ENCODE data around the gene FN3KRP. TPM values are rescaled to one million over a fixed set of nuclear protein-coding genes. Genes with fewer than 3 reads are reported as not detected.
A peak's percentile ranks its signal among the peaks of the same experiment; 100 is the strongest.

The FN3KRP gene
- total RNA-seq, 2 donors from 2014 or later: 45.9 to 51.2 TPM

DNA sequence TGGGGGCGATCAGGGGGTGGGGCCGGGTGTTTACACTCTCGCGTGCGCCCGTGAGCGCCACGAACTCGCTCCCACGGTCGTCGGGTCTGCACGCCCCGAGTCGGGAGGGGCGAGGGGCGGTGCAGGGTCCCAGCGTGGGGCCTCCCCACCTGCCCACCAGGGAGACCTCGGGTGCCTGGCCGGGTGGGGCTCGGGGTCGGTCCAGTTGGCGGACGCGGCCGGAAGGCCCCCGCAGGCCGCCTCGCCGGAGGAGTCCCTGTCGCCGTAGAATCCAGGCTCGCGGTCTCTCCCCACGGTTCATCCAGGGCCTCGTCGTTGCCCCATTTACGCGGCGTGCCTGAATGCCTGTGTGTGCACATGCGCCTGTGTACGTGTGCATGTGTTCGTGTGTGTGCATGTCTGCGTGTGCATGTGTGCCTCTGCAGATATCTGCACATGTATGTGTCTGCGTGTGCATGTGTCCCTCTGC lies 17.5 kb upstream of the FN3KRP start:
- no peak for ATAC-seq
- Mint-ChIP-seq H3K27ac (no peak overlapping the region), H3K9me3 (peaks cover 6 to 9% of the 10 kb centered on the region in 2 donors), H3K36me3 (peaks cover 8 to 13% of the 10 kb centered on the region in 2 donors)
- DNase-seq (ENCODE audit: low spot score in 2 of 2): no peak

DNA sequence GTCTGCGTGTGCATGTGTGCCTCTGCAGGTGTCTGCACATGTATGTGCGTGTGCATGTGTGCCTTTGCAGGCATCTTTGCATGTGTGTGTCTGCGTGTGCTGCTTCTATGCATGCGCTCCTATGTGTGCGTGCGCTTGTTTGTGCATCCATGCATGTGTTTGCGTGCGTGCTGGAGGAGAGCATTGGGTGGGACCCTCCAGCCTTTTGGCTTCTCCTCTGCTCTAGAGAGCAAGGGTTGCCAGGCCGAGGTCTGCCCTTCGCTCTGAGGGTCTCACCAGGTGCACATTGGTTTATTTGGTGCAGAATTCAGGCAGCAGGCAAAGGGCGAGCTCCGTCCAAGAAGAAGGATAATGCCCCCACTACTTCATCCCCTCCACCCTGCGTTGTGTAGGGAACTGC lies 17.0 kb upstream of the FN3KRP start:
- no peak overlapping the region for H3K27ac Mint-ChIP-seq
- peaks cover 3 to 8% of the 10 kb centered on the region in 2 donors for H3K36me3 Mint-ChIP-seq
- H3K9me3 Mint-ChIP-seq: peaks cover 2 to 5% of the 10 kb centered on the region in 2 donors
- DNase-seq (ENCODE audit: low spot score in 2 of 2) (no peak), ATAC-seq (no peak)

DNA sequence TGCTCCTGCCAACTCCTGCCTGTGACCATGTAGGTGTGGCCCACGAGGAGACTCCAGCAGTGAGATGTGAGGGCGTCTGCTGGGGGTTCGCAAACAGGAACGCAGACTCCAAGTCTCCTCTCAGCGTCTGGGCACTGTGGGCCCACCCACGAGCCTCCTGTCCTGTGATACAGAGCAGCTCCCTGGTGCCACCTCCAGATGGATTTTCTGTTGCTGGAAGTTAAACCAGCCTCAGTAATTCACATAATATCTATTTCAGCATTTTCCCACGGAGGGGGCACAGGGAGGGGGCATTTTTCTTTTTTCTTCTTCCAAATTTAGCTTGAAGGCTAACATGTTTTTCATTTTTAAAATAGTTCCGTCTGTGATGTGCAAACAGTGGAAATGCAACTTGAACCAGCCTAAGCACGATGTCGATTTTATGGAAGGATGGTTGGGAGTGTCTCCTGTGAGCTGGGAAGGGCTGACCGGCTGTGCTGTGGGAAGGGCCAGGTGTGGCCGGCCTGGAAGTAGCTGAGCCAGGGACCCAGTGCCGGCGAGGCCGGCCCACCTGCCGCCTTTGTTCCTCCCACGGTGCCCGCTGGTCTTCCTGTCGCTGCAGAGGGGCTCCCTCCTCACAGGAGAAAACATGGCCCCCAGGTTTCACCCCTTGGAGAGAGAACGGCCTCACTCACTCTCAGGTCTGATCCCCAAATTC lies 14.1 kb upstream of the FN3KRP start:
- H3K9me3 Mint-ChIP-seq: no peaks in the 10 kb centered on the region
- no peaks in the 10 kb centered on the region for H3K36me3 Mint-ChIP-seq
- DNase-seq (ENCODE audit: low spot score in 2 of 2) (no peak), ATAC-seq (no peak)
- H3K27ac Mint-ChIP-seq: no peak overlapping the region

DNA sequence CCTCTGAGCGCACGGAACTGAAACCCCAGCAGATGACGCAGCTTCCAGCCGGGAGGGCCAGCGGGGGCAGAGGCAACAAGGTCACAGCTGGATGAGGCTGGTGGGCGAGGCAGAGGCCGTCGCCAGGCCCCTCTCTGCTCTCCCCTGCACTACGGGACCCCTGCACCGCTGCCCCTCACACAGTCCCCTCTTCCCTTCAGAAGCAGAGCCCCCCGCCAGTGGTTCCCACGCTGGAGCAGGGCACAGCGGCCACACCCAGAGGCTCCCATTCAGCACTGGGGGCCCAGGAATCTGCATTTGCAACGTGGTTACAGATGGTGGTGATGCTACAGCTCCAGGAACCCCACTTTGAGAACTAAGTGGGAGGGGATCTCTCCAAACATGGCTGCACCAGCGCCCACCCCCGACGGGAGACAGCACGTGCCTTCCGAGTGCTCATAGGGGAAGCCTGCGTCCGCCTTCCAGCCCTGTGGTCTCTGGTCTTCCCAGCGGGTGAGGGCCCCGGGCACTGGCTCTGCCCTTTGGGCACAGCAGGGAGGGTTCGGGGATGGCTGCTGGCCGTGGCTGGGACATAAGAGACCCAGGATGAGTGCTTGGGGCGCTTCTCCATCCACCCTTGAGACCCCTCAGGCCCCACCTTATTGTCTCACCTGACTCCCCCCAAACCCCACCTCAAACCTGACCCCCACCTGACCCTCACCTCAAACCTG lies 13.3 kb upstream of the FN3KRP start:
- DNase-seq (ENCODE audit: low spot score in 2 of 2) (no peak), ATAC-seq (no peak)
- no peak overlapping the region for H3K27ac Mint-ChIP-seq
- no peaks in the 10 kb centered on the region for H3K9me3 Mint-ChIP-seq
- no peaks in the 10 kb centered on the region for H3K36me3 Mint-ChIP-seq

DNA sequence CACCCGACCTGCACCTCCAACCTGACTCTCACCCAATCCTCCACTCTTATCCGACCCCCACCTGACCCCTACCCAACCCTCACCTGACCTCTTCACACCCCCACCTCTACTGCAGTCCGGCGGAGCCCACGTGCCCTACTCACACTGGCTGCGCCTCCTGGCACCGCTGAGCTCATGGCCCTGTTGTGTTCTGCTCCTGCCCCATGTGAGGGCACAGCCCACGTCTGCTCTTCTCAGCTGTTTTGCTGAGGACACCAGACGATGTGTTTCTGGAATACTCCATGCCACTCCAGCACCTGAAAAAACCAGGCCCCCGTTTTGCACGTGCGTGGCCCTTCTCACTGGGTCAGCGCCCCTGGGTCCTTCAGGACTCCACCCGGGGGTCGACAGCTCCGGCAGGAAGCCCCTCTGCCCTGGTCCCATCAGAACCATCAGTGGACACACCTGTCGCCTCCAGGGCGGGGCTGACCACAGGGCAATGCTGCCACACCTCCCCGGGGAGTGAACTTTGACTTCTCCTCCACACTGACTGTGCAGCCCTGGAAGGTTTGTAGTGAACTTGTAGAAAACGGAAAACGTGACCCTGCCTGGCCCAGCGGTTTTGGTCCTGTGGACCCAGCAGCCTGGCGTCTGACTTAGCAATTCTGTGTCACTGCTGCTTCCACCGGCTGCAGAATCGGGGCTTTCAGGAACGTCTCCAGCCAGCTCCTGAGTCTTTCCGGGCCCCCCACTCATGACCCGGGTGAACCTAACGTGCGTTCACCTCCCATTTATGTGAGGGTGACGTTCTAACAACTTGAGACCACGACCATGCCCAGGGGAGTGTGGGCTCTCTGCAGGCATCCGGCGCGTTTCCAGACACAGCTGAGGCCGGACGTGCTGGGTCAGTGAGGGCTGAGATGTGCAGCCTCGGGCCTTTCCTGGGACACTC lies 12.3 kb upstream of the FN3KRP start:
- Mint-ChIP-seq H3K27ac (no peak overlapping the region), H3K36me3 (no peaks in the 10 kb centered on the region), H3K9me3 (no peaks in the 10 kb centered on the region)
- DNase-seq (ENCODE audit: low spot score in 2 of 2) (no peak), ATAC-seq (no peak)

DNA sequence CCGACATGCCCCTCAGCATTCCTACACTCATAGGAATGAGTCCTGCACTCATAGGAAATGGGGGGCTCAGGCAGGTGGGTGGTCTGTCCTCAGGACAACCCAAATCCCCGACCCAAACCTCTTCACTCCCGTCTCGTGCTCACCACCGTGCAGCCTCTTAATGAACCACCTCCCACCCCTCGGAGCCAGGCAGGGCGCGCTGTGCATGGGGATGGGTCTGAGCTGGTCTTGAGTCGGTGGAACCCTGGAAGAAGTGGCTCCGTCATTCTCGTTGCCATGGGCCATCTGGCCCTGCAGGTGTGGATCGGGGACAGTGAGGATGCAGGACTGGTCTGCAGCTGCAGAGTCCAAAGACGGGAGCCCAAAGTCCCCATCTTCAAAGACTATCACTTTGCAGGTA lies 11.6 kb upstream of the FN3KRP start:
- H3K27ac Mint-ChIP-seq: no peak overlapping the region
- H3K36me3 Mint-ChIP-seq: no peaks in the 10 kb centered on the region
- DNase-seq (ENCODE audit: low spot score in 2 of 2) (no peak), ATAC-seq (no peak)
- no peaks in the 10 kb centered on the region for H3K9me3 Mint-ChIP-seq

DNA sequence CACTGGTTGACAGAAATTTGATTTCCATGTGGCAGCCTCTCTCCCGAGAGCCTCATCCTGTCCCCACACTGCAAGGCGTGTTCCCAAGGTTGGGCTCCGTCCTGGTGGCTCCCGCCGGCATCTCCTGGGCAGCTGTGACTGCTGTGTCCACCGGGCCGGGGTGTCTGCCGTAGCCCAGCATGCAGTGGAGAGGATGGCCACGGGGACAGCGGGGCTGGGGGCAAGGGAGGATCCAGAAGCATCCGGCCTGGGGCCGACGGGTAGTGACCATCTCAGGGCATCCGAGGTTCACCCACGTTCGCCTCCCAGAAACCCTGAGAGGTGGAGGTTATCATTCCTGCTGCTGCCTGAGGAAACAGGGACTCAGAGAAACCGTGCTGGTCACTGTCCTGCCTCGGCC lies 10.8 kb upstream of the FN3KRP start:
- ATAC-seq: no peak
- H3K36me3 Mint-ChIP-seq: no peaks in the 10 kb centered on the region

GRCh38 chr17:82709024-82709675 lies 7.4 kb upstream of the FN3KRP start:
- ATAC-seq: no peak
- Mint-ChIP-seq H3K36me3 (no peaks in the 10 kb centered on the region), H3K27ac (no peak overlapping the region), H3K9me3 (no peaks in the 10 kb centered on the region)
- no peak for DNase-seq (ENCODE audit: low spot score in 2 of 2)

More for the DNA sequence above, 10.8 kb upstream of the FN3KRP start:
- Mint-ChIP-seq H3K27ac (no peak overlapping the region), H3K9me3 (no peaks in the 10 kb centered on the region)
- no peak for DNase-seq (ENCODE audit: low spot score in 2 of 2)

DNA sequence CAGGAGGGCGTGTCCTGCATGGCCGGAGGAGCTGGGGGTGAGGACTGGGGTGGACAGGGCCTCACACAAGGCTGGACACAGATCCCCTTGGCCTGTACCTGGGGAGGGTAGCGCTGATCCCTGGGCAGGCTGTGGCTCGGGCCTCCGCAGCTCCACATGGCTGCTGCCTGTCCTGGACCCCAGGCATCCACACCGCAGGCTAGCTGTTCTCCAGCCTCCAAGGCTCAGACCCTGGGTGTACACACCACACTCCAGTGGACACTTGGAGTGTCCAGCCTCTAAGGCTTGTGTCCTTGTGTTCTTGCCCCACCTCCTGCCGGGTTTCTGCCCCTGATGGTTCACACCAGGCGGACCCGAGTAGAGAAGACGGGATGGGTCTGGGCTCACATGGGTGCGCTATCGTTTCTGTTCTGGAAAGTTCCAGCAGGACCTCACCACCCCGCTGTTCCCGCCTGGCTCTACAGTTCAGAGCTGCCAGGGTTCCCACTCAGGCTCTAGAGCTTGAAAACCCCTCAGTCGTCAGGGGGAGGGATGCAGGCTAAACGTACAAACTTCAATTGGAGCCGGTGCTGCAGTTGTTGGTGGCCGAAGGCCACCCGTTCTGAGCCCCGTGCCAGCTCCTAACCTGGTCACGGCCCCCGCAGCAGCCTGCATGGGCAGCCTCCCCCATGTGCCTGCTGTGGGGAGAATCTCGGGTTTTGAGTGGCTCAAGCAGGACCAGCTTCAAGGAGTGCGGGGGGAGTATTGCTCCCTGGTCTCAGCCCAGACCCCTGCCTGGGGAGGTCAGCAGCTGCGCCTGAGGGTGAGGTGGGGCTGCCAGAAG lies 6.6 kb upstream of the FN3KRP start:
- DNase-seq (ENCODE audit: low spot score in 2 of 2) (no peak), ATAC-seq (no peak)
- Mint-ChIP-seq H3K9me3 (no peaks in the 10 kb centered on the region), H3K27ac (no peak overlapping the region), H3K36me3 (no peaks in the 10 kb centered on the region)

DNA sequence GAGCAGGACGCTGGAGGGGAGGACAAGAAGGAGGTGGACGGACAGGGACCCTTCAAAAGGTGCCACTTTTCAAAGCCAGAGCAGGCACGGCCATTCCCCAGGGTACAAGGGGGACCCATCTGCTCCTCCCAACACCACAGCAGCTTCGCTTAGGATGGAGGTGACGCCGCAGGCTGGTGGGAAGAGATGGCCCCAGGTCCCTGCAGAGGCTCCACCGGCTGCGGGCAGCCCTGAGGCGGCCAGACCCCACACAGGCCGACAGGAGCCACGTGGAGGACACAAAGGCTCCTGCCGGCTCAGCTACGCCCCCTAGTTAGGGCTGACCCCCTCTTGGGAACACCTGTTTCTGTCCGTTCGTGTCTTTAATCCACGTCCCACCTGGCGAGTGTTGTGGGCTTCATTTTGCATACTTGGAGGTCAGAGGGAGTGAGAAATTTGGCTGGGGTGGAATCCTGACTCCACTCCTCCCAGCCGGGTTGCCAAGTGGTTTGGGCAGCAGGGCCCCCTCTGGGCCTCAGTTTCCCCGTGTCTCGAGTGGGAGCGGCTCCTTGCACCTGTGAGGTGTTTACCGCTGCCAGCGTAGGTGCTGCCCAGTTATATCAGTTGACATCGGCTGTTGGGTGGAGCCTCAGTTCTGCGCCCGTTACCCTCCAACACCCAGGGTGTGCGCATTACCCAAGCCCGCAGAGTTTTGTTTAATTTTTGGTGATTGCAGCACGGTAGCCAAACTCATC lies 5.8 kb upstream of the FN3KRP start:
- no peak for DNase-seq (ENCODE audit: low spot score in 2 of 2)
- Mint-ChIP-seq H3K9me3 (no peaks in the 10 kb centered on the region), H3K36me3 (no peaks in the 10 kb centered on the region), H3K27ac (no peak overlapping the region)
- no peak for ATAC-seq

DNA sequence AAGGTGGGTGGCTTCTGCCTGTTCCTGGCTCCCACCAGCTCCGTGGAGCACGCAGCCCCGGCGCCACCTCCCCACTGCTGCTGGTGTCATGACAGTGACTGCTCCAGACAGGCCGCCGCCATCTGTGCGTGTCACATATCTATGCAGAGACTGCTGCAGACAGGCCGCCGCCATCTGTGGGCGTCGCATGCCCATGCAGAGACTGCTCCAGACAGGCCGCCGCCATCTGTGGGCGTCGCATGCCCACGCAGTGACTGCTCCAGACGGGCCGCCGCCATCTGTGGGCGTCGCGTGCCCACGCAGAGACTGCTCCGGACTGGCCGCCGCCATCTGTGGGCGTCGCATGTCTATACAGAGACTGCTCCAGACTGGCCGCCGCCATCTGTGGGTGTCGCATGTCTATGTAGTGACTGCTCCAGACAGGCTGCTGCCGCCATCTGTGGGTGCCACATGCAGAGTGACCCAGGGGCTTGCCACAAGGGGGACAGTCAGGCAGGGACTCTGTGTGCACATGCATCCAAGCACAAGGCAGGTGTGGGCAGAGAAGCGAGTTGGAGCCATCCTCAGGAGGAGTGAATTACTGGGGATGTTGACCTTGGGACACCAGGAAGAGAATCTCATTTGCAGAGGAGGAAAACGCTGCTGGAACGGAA lies 3.3 kb upstream of the FN3KRP start:
- no peak for ATAC-seq

DNA sequence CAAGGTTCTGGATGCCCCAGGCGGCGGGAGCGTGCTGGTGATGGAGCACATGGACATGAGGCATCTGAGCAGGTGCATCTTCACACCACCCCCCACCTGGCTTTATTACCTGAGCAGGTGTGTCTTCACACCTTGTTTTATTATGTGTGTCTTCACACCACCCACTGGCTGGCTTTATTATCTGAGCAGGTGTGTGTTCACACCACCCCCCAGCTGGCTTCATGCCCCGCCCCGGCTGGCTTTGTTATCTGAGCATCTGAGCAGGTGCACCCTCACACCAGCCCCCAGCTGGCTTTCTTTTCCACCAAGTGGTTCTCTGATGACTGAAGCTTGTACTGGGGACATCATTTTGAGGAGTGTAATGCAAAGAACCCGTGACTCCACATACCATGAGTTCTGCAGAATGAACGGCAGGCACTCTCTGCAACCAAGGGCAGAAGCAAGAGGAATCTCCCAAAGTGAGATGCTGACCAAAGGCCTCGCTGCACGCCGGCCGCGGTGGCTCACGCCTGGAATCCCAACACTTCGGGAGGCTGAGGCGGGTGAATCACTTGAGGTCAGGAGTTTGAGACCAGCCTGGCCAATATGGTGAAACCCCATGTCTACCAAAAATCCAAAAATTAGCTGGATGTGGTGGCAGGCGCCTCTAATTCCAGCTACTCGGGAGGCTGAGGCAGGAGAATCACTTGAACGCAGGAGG lies 2.6 kb downstream of the FN3KRP start:
- Mint-ChIP-seq H3K9me3 (no peaks in the 10 kb centered on the region), H3K36me3 (peaks cover 19 to 30% of the 10 kb centered on the region in 2 donors), H3K27ac (no peak overlapping the region)
- no peak for DNase-seq (ENCODE audit: low spot score in 2 of 2)
- ATAC-seq: no peak

More for the DNA sequence above, 3.3 kb upstream of the FN3KRP start:
- Mint-ChIP-seq H3K36me3 (peaks cover 6 to 17% of the 10 kb centered on the region in 2 donors), H3K9me3 (no peaks in the 10 kb centered on the region), H3K27ac (no peak overlapping the region)
- DNase-seq (ENCODE audit: low spot score in 2 of 2): no peak

DNA sequence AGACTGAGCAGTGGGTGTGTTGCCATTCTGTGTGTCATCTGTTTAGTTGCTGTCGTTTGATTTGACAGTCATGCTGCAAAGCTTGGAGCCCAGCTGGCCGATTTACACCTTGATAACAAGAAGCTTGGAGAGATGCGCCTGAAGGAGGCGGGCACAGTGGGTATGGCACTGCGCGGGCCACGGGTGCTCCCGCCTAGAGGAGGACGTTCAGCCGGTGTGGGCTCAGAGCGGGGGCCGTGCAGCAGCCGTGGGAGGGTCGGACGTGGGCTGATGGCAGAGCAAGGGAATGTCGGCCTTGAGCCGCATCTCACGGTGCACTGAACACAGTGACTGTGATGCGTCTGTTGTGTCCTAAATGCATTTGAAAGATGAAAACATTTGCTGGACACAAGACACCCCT lies 3.7 kb downstream of the FN3KRP start:
- Mint-ChIP-seq H3K36me3 (peaks cover 19 to 30% of the 10 kb centered on the region in 2 donors), H3K27ac (no peak overlapping the region), H3K9me3 (no peaks in the 10 kb centered on the region)
- no peak for DNase-seq (ENCODE audit: low spot score in 2 of 2)
- ATAC-seq: no peak

DNA sequence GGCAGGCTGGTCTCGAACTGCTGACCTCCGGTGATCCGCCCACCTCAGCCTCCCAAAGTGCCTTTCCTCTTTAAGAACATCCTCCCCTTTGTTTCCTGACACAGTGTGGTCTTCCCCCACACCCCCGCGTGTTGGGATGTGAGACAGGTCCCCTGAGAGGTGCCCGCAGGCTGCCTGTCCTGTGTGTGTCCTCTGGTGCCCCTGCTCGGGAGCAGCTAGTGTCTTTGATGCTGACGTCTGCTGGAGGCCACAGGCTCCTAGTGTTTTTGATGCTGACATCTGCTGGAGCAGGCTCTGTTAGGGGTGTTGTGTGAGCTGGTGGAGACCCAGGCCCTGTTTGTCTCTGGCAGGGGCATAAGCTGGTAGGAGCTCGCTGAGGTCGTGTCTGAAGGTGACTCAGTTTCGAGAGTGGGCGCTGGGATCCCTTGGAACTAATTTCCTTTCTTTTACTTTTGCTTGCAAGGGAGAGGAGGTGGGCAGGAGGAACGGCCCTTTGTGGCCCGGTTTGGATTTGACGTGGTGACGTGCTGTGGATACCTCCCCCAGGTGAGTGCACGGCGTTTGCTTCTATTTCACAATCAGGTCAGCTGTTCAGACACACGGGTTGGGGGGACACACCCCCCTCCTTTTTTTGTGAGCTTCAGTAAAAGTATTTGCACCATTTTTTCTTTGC lies 6.0 kb downstream of the FN3KRP start:
- ATAC-seq (no peak), DNase-seq (ENCODE audit: low spot score in 2 of 2) (no peak)
- Mint-ChIP-seq H3K27ac (peak overlapping the region in 1 of 2 donors; percentile 57), H3K36me3 (peaks cover 13 to 20% of the 10 kb centered on the region in 2 donors), H3K9me3 (no peaks in the 10 kb centered on the region)

Data from activated naive CD4-positive, alpha-beta T cell treated with anti-CD3 and anti-CD28 coated beads, Interleukin-2, amount 50 U/mL, for 72 hours (primary cell).